Epithelial cell of proximal tubule (primary cell): ENCODE measurements around the gene SLC22A16. TPM values are rescaled to one million over a fixed set of nuclear protein-coding genes. Genes with fewer than 3 reads are reported as not detected.

ENCODE experiments used
- DNase-seq: peaks from one replicate; pipeline ENCODE4 v3.0.0-alpha.2; 2011; ENCODE audit warnings: low read depth
- H3K4me3 ChIP-seq: 2 replicates; pipeline ENCODE4 v1.5.1; 2011; ENCODE audit warnings: low read depth, mild to moderate bottlenecking, low read length
- total RNA-seq: library from RNA; depleted of rRNA; stranded (reverse); fragments of >200 nt; gene quantifications from 2 replicates; pipeline ENCODE4 v1.2.3, GENCODE V29; 2015
- TF ChIP-seq, protein P1 (sequence below): conservative IDR thresholded peaks from 2 replicates; pipeline ENCODE4 v1.5.1; 2012; ENCODE audit warnings: low read depth, mild to moderate bottlenecking, low read length

Gene SLC22A16
- total RNA-seq, 1 donor from 2014 or later = not detected

DNA sequence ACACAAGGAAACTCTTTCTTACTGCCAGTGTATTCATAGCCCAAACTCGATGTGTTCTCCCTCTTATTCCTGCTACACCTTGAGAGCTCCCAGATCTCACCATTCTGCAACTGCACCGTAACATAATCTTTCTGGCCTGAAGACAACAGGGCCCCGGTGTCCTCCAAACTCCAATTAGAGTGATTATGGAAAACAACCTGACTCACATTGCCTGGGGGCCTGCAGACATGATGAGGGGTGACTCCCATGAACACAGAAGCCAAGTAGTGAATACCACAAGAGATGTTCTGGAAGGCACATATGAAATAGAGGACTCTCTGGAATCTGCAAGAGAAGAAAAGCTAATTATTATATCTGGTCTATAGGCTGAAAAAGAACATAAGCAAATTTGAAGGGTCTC is 19.7 kb downstream of the SLC22A16 start:
- H3K4me3 ChIP-seq = no peak overlapping the region
- no peak for DNase-seq
- TF ChIP-seq, protein P1, sequence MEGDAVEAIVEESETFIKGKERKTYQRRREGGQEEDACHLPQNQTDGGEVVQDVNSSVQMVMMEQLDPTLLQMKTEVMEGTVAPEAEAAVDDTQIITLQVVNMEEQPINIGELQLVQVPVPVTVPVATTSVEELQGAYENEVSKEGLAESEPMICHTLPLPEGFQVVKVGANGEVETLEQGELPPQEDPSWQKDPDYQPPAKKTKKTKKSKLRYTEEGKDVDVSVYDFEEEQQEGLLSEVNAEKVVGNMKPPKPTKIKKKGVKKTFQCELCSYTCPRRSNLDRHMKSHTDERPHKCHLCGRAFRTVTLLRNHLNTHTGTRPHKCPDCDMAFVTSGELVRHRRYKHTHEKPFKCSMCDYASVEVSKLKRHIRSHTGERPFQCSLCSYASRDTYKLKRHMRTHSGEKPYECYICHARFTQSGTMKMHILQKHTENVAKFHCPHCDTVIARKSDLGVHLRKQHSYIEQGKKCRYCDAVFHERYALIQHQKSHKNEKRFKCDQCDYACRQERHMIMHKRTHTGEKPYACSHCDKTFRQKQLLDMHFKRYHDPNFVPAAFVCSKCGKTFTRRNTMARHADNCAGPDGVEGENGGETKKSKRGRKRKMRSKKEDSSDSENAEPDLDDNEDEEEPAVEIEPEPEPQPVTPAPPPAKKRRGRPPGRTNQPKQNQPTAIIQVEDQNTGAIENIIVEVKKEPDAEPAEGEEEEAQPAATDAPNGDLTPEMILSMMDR = no peak

DNA sequence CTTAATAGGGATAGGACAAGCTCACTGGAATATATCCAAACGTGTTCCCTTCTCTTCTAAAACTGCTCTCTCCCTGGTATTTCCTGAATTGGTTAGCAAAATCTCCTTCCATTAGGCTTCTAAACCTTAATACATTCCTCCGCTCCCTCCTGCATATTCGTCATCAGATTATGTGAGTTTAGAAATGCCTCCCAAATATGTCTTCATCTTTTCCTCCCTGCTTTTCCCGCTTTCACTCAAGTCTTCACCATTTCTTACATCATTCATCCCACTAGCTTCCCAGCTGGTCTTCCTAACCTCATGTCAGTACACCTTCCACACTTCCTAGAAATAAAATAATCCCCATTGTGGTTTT is 26.9 kb downstream of the SLC22A16 start:
- TF ChIP-seq, protein P1 = no peak
- DNase-seq = no peak
- no peak overlapping the region for H3K4me3 ChIP-seq

DNA sequence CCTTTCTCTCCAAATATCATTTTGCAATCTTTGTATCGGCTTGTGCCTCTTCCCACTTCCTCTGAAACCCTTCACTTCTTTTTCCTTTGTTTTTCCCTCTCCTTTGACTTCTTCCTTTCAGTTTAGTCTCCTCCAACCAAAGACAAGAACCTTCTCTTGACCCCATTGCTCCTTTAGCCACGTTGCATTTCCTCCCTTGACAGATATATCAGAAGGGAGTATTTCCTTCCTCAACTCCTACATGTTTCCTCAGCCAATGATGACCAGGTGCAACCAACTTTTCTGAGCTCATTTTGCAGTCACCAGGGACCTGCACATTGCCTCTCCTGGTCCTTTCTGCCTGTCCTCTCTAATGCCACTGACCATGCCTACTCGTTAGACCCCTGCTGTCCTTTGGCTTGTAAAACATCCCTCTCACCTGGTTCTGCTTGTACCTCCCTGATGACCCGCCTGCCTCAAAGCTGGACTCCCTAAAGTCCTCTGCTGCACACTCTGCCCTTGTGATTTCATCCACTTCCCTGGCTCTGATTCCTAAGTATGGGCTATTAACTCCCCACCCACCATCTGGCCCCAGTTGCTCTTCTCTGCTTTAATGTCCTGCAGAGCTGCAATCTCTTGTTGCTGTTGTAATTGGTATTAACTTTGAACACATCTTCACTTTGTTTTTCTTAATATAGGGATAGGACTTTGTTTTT is 27.4 kb downstream of the SLC22A16 start:
- TF ChIP-seq, protein P1 = no peak
- DNase-seq = no peak
- no peak overlapping the region for H3K4me3 ChIP-seq

DNA sequence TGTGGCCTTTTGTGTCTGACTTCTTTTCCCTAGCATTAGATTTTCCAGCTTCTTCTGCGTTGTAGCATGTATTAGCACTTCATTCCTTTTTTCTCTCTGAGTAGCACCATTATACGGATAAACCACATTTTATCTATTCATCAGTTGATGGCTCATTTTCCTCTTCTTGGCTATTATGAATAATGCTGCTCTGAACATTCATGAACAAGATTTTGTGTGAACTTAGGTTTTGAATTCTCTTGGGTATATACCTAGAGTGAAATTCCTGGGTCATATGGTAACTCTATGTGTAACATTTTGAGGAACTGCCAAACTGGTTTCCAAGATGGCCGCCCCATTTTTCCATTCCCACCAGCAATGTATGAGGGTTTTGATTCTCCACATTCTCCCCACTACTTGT is 28.7 kb downstream of the SLC22A16 start:
- DNase-seq = no peak
- TF ChIP-seq, protein P1 = no peak
- no peak overlapping the region for H3K4me3 ChIP-seq

DNA sequence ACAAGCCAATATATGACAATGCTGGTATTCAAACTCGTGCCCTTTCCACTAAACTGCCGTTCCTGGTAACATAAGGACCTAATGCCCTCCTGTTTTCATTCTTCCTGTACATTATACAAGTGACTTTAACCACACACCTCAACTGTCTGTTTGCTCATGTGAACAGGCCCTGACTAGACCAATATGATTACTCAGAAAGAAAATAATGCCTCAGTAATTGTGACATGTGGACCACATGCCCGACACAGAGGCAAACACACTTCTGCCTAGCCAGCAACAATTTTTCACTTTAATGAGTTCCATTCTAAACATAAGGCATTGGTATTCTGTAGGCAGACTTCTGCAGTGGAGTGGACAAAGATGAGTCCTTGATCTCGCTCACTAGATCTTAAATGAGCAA is 30.0 kb downstream of the SLC22A16 start:
- DNase-seq = no peak
- H3K4me3 ChIP-seq = no peak overlapping the region
- TF ChIP-seq, protein P1 = no peak

DNA sequence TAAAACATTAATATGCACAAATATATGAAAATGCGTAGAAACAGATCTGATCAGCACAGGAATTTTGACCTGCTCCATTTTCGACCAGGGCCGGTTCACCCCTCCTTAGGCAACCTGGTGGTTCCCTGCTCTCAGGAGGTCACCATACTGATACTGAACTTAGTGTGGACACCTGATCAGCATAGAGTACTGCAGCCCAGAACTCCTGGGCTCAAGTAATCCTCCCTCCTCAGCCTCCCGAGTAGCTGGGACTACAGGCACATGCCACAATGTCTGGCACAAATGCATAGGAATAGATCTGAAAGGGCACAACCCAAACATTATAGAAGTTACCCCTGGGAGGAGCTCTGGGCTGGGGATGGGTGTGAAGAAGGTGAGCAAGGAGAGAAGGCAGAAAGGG is 36.4 kb downstream of the SLC22A16 start:
- H3K4me3 ChIP-seq = no peak overlapping the region
- TF ChIP-seq, protein P1 = no peak
- DNase-seq = no peak

GRCh38 chr6:110439356-110439755 is 37.1 kb downstream of the SLC22A16 start:
- no peak overlapping the region for H3K4me3 ChIP-seq
- TF ChIP-seq, protein P1 = no peak
- no peak for DNase-seq
